Hematopoietic multipotent progenitor cell treated with erythropoietin and hydrocortisone succinate and interleukin-3 and kit ligand, for 6 days (in vitro differentiated cells): ENCODE results near the gene FRMD1.

ENCODE experiments used
- DNase-seq: peaks from one replicate; pipeline ENCODE4 v3.0.0-alpha.2; 2015

Gene FRMD1

GRCh38 chr6:168110437-168110836 lies 31.4 kb upstream of the FRMD1 start:
- DNase-seq: no peak

- no peak for DNase-seq
Observed at GRCh38 chr6:168109171-168109570, 30.2 kb upstream of the FRMD1 start.

- DNase-seq: no peak
Observed at GRCh38 chr6:168107191-168107983, 28.4 kb upstream of the FRMD1 start.

GRCh38 chr6:168106633-168107005 lies 27.6 kb upstream of the FRMD1 start:
- DNase-seq: no peak

DNA sequence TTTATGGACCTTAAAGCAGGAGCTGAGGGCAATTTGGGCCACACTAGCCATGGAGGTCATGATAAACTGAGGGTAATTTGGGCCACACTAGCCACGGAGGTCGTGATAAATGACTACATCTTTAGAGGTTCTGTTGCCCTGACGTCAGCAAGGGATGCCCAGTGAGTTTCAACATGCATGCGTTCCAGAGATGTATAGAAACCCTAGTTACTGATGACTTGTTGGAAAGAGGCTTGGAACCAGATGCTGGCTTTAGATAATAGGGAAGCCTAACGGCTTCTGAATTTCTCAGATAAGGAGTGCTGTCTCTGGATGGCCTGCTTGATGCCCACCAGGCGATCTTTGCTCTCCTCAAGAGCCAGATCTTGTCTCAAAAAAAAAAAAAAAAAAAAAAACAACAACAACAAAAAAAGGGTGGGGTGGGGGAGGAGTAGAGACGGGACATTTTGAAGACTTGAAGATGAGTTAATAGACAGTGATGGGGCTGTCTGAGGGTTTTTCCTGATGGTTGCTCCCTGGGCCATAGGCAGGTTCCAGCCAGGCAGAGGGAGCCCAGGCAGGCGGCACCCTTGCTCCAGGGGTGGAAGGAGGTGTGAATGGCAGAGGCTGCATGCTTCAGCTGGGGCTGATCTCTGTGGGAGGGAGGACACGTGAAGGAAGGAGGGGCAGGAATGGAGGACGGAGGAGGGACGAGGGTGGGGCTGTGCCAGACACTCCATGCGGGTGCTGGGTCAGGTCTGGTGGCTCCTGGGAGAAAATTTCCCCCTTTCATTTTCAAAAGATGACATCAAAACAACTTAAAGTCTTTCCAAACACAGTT lies 27.0 kb upstream of the FRMD1 start:
- DNase-seq: no peak

- no peak for DNase-seq
Observed at GRCh38 chr6:168104636-168105035, 25.6 kb upstream of the FRMD1 start.

- DNase-seq: no peak
Observed at GRCh38 chr6:168103050-168103830, 24.2 kb upstream of the FRMD1 start.

GRCh38 chr6:168102315-168102985 lies 23.4 kb upstream of the FRMD1 start:
- no peak for DNase-seq

- DNase-seq: no peak
Observed at GRCh38 chr6:168101590-168102314, 22.7 kb upstream of the FRMD1 start.

GRCh38 chr6:168100803-168101589 lies 22.0 kb upstream of the FRMD1 start:
- no peak for DNase-seq

- DNase-seq: no peak
Observed at GRCh38 chr6:168100011-168100802, 21.2 kb upstream of the FRMD1 start.

DNA sequence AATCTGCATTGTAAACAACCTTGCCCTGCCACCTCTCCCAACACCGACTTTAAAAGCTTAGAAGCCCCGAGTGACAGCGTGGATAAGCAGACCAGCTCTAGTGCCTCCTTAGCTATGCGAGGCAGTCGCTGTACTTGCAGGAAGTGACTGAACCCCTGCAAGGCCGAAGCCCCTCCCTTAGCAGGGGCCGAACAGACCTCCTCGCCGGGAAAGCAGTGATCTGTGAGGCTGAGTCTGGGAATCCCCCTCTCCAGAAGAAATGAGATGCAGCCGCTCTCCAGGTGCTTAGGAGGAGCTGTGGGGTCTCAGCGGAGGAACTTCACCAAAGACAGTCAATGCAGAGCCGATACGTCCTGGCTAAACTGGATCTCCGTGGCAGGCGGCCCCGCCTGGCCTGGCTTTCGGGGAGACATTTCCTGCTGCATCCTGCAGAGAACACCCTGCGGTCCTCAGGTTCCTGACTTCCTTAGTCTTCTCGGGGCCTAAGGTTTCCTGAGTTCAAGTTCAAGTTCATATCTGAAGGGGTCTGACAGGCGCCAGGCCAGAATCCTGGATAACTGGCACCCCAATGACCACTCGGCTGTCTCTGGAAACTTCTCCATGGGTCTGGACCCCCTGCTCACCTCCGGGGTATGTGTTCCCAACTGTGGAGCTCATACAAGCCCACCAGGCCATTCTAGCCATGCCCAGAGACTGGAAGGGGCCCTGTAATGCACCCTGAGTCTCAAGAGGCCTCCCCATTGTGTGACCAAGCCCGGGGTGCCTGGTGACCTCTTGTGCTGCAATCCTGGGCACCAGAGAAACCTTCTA lies 20.4 kb upstream of the FRMD1 start:
- no peak for DNase-seq

- no peak for DNase-seq
Observed at GRCh38 chr6:168098431-168098861, 19.4 kb upstream of the FRMD1 start.

- no peak for DNase-seq
Observed at GRCh38 chr6:168097621-168098430, 18.8 kb upstream of the FRMD1 start.

- no peak for DNase-seq
Observed at GRCh38 chr6:168097221-168097620, 18.2 kb upstream of the FRMD1 start.

DNA sequence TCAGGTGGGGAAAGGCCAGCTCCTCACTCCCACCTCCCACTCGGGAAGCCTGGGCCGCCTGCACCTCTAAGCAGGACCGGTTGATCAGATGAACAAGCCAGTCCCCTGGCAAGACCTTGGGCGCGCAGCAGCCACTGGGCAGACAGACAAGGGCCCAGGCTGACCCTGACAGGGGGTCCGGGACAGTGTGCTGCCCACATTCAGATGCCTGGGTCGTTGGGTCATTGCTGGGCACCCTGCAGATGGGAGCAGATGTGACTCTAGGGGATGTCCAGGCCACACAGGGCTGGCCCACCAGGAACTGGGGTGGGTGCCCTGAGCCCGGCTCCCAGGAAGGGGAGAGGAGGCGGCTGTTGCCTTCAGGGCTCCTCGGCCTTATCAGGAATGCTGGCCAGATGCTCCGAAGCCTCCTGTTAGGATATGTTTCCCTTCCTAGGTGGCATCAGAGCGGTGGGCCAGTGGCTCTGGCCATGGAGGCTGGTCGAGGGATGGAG lies 17.3 kb upstream of the FRMD1 start:
- DNase-seq: no peak

GRCh38 chr6:168095716-168096250 lies 16.8 kb upstream of the FRMD1 start:
- no peak for DNase-seq

DNA sequence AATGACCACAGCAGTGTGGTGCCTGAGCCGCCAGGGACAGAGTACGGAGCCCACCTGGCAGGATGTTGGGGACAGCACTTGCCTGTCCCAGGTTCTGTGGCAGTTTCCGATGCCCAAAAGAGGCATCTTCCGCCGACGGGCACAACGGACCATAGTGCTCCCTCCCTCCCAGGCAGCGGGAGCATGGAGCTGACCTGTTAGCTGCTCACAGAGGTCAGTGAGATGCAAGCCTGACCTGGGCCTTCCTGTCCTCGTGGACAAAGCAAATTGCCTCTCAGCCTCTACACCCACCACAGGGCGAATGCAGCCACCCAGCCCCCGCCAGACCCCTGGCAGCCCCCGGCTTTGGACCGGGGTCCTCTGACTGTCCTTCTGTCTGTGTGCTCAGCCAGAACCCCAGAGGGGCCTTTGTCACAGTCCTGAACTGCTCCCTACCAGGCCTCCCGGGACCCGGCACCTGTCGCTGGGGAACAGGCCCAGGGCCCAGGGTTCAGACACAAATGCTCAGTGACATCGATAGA lies 16.2 kb upstream of the FRMD1 start:
- DNase-seq: no peak
